Measurements from ENCODE around the gene LRCH4. TPM values are rescaled to one million over a fixed set of nuclear protein-coding genes. Genes with fewer than 3 reads are reported as not detected.
A peak's percentile ranks its signal among the peaks of the same experiment; 100 is the strongest.

Gene LRCH4
- total and polyA plus RNA-seq, 2 of the 13 experiments (the other 11 are each of a cell fraction or from before 2014, with no cell fraction given): 7.0 to 9.3 TPM

DNA sequence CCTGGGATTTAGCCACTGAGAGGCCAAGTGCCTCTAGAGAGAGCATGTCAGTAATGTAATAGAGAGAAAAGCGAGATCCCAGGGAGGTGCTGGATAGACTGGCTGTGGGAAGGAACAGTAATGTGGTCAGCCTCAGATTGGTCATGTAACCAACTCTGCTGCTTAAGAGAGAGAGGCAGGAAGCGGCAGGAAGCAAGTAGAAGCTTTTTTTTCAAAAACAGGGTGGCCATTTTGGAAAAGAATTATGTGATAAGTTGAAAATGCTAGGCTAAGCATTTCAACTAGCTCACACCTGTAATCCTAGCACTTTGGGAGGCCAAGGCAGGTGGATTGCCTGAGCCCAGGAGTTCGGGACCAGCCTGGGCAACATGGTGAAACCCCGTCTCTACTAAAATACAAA is 12.5 kb upstream of the LRCH4 start:
- Histone ChIP-seq H3K4me3 (replicated peaks in 1 of 3; ENCODE audit: insufficient read depth in 1 of 3, low read depth in 2 of 3, low read length in 3 of 3) (no peak overlapping the region), H2AFZ (ENCODE audit: low read length) (no peak overlapping the region), H3K36me3 (replicated peaks in 1 of 2; ENCODE audit: control insufficient read depth in 1 of 2, insufficient read depth in 2 of 2, low read length in 2 of 2) (no peaks in the 10 kb centered on the region), H4K20me1 (ENCODE audit: insufficient read depth, low read length) (no peaks in the 10 kb centered on the region), H3K79me2 (ENCODE audit: insufficient read depth, low read length) (no peaks in the 10 kb centered on the region), H3K27ac (ENCODE audit: extremely low read length, insufficient read depth, low read length) (no peak overlapping the region), H3K9me3 (ENCODE audit: low read length) (no peaks in the 10 kb centered on the region), H3K4me1 (ENCODE audit: insufficient read depth, low read length) (peaks cover 44% of the 10 kb centered on the region), H3K4me2 (ENCODE audit: low read depth, low read length) (no peak overlapping the region), H3K27me3 (ENCODE audit: control insufficient read depth in 1 of 2, insufficient read depth in 2 of 2, low read length in 2 of 2) (peaks cover 2 to 9% of the 10 kb centered on the region in 2 experiments; a peak in 1 of 5 replicates), H3K9ac (ENCODE audit: insufficient read depth, low read depth, low read length) (no peak overlapping the region)
- in situ Hi-C loops (cut with HindIII; ENCODE audit: extremely low pct_ligation_motif_present, low pct_unique_long_range_greater_than_20kb): no loop called here
- no TSS peak for BruUV-seq (replicated peaks)
- ChIA-PET POLR2A (interaction anchor here (1.4 to 3.3 kb wide), 2 partner anchors 12 to 14 kb away, joined by 3 to 19 read pairs; partner anchors contain the start of genes FBXO24, LRCH4 and MOSPD3), CTCF (ENCODE audit: low intra/inter-chr PET ratio, low total read pairs) (no interaction called here)
- TF ChIP-seq MAFK (conservative IDR thresholded peaks at IDR 0.05 in 1 of 2, IDR thresholded peaks at IDR 0.05 in 1 of 2; ENCODE audit: low read length in 2 of 2) (peak; percentile 25 to 51; a peak in 2 of 4 replicates), MED8 (CRISPR knock-in tag; IDR thresholded peaks at IDR 0.05; ENCODE audit: insufficient replicate concordance) (no peak)
- DNase-seq (ENCODE audit: low spot score) (no peak), ATAC-seq (no peak), FAIRE-seq (no peak)
- 76% methylated on average over 4 of the region's 4 CpGs for WGBS (ENCODE audit: low lambda C conversion rate)
- intact Hi-C loops (cut with micrococcal nuclease; ENCODE audit: unreplicated experiment): no loop called here

GRCh38 chr7:100595188-100595587 is 9.3 kb upstream of the LRCH4 start:
- H3K79me2 ChIP-seq (ENCODE audit: insufficient read depth, low read length): no peaks in the 10 kb centered on the region
- H3K4me2 ChIP-seq (ENCODE audit: low read depth, low read length): no peak overlapping the region
- intact Hi-C loops (cut with micrococcal nuclease; ENCODE audit: unreplicated experiment): no loop called here
- no peak for ATAC-seq
- BruUV-seq (replicated peaks): no TSS peak
- peaks cover 23% of the 10 kb centered on the region for H3K4me1 ChIP-seq (ENCODE audit: insufficient read depth, low read length)
- no peak overlapping the region for H3K4me3 ChIP-seq (replicated peaks in 1 of 3; ENCODE audit: insufficient read depth in 1 of 3, low read depth in 2 of 3, low read length in 3 of 3)
- no peak for DNase-seq (ENCODE audit: low spot score)
- 69% methylated on average over 7 of the region's 7 CpGs for WGBS (ENCODE audit: low lambda C conversion rate)
- no peak for FAIRE-seq
- H3K27me3 ChIP-seq (ENCODE audit: control insufficient read depth in 1 of 2, insufficient read depth in 2 of 2, low read length in 2 of 2): peaks cover 2 to 17% of the 10 kb centered on the region in 2 experiments; a peak in 3 of 5 replicates
- POLR2A ChIA-PET: interaction anchor here (1.6 kb wide), 1 partner anchor 9 kb away, joined by 8 read pairs; the partner anchor contains the start of genes FBXO24 and LRCH4
- in situ Hi-C loops (cut with HindIII; ENCODE audit: extremely low pct_ligation_motif_present, low pct_unique_long_range_greater_than_20kb): no loop called here
- H3K36me3 ChIP-seq (replicated peaks in 1 of 2; ENCODE audit: control insufficient read depth in 1 of 2, insufficient read depth in 2 of 2, low read length in 2 of 2): no peaks in the 10 kb centered on the region
- CTCF ChIA-PET (ENCODE audit: low intra/inter-chr PET ratio, low total read pairs): no interaction called here
- H4K20me1 ChIP-seq (ENCODE audit: insufficient read depth, low read length): no peaks in the 10 kb centered on the region
- H2AFZ ChIP-seq (ENCODE audit: low read length): no peak overlapping the region
- no peaks in the 10 kb centered on the region for H3K9me3 ChIP-seq (ENCODE audit: low read length)
- H3K9ac ChIP-seq (ENCODE audit: insufficient read depth, low read depth, low read length): no peak overlapping the region
- no peak overlapping the region for H3K27ac ChIP-seq (ENCODE audit: extremely low read length, insufficient read depth, low read length)
- no peak for TF ChIP-seq TBP (CRISPR knock-in tag; IDR thresholded peaks at IDR 0.05)
- no peak for TF ChIP-seq SPEN (CRISPR knock-in tag; IDR thresholded peaks at IDR 0.05; ENCODE audit: low read depth)
- TF ChIP-seq HIVEP1 (CRISPR knock-in tag; IDR thresholded peaks at IDR 0.05): no peak
- no peak for TF ChIP-seq PPARG (CRISPR knock-in tag; conservative IDR thresholded peaks at IDR 0.05)
- TF ChIP-seq, protein P1, sequence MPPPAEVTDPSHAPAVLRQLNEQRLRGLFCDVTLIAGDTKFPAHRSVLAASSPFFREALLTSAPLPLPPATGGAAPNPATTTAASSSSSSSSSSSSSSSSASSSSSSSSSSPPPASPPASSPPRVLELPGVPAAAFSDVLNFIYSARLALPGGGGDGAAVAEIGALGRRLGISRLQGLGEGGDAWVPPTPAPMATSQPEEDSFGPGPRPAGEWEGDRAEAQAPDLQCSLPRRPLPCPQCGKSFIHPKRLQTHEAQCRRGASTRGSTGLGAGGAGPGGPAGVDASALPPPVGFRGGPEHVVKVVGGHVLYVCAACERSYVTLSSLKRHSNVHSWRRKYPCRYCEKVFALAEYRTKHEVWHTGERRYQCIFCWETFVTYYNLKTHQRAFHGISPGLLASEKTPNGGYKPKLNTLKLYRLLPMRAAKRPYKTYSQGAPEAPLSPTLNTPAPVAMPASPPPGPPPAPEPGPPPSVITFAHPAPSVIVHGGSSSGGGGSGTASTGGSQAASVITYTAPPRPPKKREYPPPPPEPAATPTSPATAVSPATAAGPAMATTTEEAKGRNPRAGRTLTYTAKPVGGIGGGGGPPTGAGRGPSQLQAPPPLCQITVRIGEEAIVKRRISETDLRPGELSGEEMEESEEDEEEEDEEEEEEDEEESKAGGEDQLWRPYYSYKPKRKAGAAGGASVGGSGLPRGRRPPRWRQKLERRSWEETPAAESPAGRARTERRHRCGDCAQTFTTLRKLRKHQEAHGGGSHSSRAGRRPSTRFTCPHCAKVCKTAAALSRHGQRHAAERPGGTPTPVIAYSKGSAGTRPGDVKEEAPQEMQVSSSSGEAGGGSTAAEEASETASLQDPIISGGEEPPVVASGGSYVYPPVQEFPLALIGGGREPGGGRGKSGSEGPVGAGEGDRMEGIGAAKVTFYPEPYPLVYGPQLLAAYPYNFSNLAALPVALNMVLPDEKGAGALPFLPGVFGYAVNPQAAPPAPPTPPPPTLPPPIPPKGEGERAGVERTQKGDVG (CRISPR knock-in tag; IDR thresholded peaks at IDR 0.05; ENCODE audit: borderline replicate concordance): no peak
- TF ChIP-seq ZNF274 (CRISPR knock-in tag; IDR thresholded peaks at IDR 0.05): no peak
- no peak for TF ChIP-seq NR2C2 (CRISPR knock-in tag; IDR thresholded peaks at IDR 0.05; ENCODE audit: borderline replicate concordance)
- TF ChIP-seq, protein P2, sequence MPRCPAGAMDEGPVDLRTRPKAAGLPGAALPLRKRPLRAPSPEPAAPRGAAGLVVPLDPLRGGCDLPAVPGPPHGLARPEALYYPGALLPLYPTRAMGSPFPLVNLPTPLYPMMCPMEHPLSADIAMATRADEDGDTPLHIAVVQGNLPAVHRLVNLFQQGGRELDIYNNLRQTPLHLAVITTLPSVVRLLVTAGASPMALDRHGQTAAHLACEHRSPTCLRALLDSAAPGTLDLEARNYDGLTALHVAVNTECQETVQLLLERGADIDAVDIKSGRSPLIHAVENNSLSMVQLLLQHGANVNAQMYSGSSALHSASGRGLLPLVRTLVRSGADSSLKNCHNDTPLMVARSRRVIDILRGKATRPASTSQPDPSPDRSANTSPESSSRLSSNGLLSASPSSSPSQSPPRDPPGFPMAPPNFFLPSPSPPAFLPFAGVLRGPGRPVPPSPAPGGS (CRISPR knock-in tag; IDR thresholded peaks at IDR 0.05): no peak

All from HepG2 (cell line).